IPS-18c (cell line): ENCODE results near the gene TCEAL7.
"Not testable (repeated sequence)": the region's sequence is repeated elsewhere in the genome, so short reads cannot be mapped to it uniquely, and the experiment has no call there.

Experiments used
- H3K4me3 ChIP-seq: 2 replicates; pipeline ENCODE4 v1.7.0; 2013; ENCODE audit warnings: low read depth, mild to moderate bottlenecking, low read length, moderate library complexity; ENCODE audit not compliant: insufficient read depth
- H3K9me3 ChIP-seq: one replicate; pipeline ENCODE4 v1.6.1; 2013; ENCODE audit warnings: mild to moderate bottlenecking, low read length, moderate library complexity; ENCODE audit not compliant: control insufficient read depth, insufficient read depth

Gene TCEAL7, protein sequence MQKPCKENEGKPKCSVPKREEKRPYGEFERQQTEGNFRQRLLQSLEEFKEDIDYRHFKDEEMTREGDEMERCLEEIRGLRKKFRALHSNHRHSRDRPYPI

DNA sequence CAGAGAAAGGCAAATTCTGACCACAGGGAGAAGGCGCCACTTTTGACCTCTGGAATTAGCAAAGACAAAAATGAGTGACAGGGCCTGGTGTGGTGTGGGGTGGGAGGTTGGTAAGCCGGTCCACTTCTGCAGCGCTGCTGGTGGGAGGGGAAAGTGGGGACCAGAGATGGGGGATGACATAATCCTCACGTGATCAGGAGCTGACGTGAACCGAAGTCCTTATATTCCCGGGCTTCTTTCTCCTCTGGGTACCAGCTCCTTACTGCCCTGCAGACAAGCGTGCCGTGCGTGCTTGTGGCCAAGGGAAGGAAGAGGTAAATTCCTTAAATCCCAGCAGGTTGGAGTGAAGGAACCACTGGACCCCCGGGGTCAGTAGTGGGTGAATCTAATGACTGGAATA lies at the start of gene TCEAL7:
Gene TCEAL7, plus strand, starts transcription at position 249 of the 400 bp plus-strand sequence. CDS start 1,165 bp downstream, outside the sequence.
- Histone ChIP-seq H3K4me3 (peak within 1 kb of the TSS; percentile 43), H3K9me3 (no peaks in the 10 kb centered on the region)

DNA sequence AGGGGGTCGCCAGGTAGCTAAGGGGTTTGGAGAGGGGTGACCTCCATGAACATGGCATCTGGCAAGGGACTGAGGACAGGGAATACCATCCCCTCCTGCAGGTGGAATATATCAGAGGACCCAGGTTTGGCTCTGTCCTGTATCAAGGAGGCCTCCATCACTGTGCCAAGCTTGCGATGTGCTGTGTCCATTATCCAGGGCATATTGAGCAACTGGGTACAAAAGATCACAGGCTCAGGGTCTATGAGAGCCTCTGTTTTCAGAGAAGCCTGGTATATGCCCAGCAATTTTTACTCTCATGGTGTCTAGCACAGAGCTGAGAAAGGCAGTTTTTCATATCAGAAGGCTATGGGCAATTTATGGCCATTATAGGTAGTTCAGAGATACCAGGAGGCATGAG lies 36.9 kb upstream of the TCEAL7 start:
- Histone ChIP-seq H3K4me3 (no peak overlapping the region), H3K9me3 (no peaks in the 10 kb centered on the region)

DNA sequence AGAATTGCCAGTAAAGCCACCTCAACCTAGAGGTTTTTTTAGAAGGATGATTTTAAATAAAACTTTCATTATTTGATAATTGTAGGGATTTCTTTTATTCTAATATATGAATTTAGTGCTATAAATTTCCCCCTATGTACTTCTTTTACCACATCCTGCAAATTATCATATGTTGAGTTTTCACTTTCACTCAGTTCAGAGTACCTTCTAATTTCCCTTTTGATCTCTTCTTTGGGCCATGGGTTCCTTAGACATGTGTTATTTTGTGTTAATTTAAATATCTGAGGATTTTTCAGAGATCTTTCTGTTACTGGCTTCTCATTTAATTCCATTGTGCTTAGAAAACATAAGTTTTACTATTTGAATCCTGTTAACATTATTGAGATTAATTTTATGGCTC lies 25.3 kb upstream of the TCEAL7 start:
- Histone ChIP-seq H3K4me3 (no peak overlapping the region), H3K9me3 (no peaks in the 10 kb centered on the region)

DNA sequence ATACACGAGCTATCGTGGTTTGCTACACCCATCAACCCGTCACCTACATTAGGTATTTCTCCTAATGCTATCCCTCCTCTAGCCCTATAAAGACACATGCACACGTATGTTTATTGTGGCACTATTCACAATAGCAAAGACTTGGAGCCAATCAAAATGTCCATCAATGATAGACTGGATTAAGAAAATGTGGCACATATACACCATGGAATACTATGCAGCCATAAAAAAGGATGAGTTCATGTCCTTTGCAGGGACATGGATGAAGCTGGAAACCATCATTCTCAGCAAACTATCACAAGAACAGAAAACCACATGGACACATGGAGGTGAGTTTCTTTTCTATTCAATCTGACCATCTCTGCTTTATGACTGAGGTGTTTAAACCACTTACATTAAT lies 24.4 kb upstream of the TCEAL7 start:
- H3K4me3 ChIP-seq, H3K9me3 ChIP-seq: not testable (repeated sequence)

DNA sequence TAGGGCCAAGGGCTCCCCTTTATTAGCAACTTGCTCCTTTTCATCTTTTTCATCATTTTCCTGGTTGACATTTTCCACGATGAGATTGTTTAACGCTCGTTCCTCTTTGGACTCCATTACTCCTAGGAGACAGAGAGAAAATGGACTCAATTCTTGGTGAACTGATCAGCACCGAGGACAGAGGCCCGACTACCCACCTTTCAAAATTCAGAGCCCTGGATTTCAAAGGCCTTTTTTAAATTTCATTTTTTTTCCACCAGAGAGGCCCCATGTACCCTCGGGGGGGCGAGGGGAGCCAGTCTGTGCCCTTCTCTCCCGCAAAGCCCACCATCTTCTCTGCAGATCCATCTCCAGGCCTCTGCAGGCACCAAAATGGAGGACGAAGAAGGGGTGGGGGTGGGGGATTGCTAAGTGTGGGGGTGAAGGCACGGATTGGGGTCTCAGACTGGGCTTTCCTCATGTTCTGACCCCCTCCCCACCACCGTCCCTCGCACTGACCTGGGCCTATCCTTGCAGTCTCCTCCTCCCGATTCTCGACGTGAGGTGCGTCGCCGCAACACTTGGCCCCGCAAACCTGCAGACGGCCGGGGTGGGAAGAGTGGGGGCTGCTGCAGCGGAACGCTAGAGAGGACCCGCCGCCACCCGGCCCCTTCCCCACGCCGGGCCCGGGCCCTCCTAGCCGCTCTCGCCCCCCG lies 20.0 kb upstream of the TCEAL7 start:
- Histone ChIP-seq H3K4me3 (peak overlapping the region; percentile 87), H3K9me3 (no peaks in the 10 kb centered on the region)

DNA sequence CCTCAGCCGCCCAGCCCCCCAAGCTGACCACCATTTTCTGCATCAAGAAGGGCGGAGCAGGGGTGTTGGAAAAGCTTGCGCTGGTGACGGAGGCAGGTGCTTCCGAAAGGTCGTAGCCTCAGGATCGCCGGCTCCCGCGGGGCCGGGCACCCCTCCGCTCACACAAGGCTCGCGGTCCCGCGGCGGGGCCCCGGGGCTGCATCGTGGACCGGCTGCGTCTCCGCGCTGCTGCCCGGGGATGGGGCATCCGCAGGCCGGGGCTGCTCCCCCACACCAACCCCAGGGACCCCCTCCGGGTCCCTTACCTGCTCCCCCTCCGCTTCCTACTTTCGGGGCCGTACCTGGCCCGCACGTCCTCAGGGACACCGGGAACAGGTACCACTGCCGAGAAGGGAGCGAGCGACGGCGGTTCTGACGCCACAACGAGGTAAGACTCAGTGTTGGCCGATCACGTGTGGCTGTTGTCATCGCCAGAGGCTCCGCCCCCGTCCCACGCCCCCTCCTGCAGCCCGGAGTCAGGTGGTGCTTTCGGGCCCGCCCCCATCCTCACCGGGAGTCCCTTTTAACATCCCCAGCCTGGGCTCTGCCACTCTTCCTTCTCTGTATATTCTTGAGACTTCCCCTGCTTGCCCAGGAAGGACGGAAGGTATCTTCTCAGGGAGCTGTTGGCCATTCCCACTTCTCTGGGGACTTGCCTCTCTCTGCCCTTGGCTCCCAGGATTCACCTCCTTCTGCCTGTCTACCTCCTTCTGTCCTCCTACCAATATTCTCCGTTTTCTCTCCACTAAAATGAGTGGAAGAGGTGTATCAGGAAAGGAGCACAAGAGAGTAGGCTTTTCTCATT lies 19.3 kb upstream of the TCEAL7 start, which contains the start of gene BEX2:
Gene BEX2, minus strand, starts transcription at position 436 of the 844 bp plus-strand sequence. CDS start 1,014 bp downstream, outside the sequence.
- Histone ChIP-seq H3K4me3 (peak within 1 kb of the TSS; percentile 87), H3K9me3 (no peaks in the 10 kb centered on the region)

DNA sequence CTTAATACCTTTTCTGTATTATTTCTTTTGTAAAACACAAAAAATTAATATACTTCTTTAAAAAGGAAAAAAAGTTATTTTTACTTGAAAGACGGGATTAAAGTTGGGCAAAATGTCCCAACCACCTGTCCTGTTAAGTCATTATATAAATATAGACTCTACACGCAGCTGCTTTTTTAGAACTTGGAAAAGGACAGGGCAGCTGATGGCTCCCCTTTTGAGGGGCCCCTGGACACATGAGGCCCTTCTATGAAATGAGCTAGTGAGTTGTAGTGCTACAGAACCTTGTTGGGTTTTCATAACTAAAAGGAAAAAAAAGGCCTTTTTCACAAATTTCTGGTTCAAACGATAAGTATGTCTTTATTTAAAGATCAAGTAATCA lies 18.6 kb upstream of the TCEAL7 start:
- H3K9me3 ChIP-seq, result no peaks in the 10 kb centered on the region
- H3K4me3 ChIP-seq, result peak overlapping the region; percentile 87; the same call in 1 of the 2 replicates

DNA sequence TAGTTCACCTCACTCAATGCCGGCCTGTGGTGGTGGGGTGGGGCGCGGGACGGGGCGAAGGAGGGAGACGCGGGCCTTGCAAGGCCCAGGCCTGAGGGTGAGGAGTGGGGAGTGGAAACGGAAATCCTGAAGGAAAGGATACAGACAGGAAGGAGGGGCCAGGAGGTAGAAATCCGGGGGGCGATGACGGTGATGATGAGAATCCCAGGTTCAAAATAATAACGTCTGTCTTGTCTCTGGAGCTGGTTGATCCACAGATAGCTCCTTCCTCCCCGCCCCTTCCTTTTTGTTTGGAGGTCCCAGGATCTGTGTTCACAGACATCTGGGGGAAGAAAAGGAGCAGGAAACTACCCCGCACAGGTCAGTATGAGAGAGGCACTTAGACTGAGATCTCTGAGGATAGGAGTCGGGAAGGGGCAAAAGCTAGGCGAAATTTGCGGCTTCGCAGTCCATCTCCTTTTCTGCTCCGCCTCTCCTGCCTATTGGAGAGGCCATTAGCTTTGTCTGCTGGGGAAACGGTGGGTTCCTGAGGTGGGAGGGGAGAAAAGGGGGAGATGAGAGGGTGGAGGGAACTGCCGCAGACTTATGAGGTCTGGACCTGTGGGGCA lies 746 bp downstream of the TCEAL7 start:
- H3K9me3 ChIP-seq, result no peaks in the 10 kb centered on the region
- peak overlapping the region; percentile 43; the same call in 1 of the 2 replicates for H3K4me3 ChIP-seq

DNA sequence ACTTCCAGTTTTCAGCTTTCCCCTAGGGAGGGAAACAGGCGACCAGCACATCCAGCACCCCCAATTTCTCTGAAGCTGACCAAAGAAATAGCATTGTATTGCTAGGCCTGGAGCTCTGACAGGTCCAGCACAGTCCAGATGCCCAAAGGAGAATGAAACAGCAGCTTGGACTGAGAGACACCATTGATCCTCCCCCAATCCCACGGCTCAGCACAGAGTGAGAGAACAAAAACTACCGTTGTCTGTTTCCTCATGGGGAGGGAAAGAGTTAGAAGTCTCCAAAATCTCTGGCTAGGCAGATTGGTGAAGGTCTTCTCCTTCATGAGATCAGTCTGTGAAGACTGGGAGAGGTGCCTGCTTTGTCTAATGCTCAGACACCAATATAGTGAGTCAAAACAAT lies 8.6 kb downstream of the TCEAL7 start:
- no peak overlapping the region for H3K4me3 ChIP-seq
- H3K9me3 ChIP-seq, result no peaks in the 10 kb centered on the region

DNA sequence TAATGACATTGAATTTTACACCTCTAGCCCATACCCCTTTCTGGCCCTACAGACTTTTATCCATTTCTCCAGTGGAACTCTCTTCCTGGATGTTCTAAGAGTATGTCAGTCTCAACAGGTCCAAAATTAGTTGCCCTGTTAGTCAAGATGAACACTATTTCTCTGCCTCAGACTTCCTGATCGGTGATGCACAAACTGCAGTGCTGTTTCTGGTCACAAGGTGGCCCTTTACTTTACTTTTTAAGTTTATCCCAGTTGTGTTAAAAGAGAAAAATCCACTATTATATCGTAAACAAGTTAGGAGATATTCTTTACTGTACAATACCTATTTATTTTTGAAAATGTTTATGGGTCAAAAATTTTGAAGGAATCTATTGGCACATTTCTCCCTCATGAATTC lies 13.1 kb downstream of the TCEAL7 start:
- no peak overlapping the region for H3K4me3 ChIP-seq
- no peaks in the 10 kb centered on the region for H3K9me3 ChIP-seq

DNA sequence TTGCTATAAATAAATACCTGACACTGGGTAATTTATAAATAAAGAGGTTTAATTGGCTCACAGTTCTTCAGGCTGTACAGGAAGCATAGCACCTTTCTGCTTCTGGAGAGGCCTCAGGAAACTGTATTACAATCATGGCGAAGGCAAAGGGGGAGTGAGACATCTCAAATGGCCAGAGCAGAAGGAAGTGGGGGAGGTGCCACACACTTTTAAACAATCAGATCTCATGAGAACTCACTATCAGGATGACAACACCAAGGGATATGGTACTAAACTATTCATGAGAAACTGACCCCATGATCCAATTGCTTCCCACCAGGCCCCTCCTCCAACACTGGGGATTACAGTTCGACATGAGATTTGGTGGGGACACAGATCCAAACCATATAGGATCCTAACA lies 14.6 kb downstream of the TCEAL7 start:
- Histone ChIP-seq H3K4me3 (no peak overlapping the region), H3K9me3 (no peaks in the 10 kb centered on the region)

DNA sequence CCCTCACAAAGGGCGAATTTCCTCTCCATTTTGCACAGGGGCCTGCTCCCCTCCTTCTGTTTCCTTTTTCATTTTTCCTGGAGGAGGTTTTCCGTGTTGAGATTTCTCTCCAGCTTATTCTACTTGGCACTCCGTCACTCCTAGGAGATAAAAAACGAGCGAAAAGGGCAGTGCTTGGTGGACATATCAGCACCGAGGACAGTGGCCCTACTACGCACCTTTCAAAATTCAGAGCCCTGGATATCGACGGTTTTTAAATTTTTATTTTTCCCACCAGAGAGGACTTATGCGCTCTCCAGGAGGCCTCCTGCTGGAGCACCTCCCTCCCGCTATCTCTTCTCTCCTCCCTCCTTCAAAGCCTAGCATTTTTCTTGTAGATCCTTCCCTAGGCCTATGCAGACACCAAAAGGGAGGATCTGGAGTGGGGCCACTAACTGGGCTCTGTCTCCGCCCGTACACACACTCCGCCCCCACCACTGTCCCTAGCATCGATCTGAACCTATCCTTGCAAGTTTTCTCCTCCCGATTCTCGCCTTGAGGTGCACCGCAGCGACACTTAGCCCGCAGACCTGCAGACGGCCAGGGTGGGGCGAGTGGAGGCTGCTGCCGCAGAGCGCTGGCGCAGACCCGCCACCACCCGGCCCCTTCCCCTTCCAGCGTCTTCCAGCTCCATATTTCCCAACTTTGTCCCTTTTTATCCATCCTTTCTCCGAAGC lies 17.8 kb downstream of the TCEAL7 start:
- H3K9me3 ChIP-seq, result no peaks in the 10 kb centered on the region
- peak overlapping the region; percentile 48 for H3K4me3 ChIP-seq

DNA sequence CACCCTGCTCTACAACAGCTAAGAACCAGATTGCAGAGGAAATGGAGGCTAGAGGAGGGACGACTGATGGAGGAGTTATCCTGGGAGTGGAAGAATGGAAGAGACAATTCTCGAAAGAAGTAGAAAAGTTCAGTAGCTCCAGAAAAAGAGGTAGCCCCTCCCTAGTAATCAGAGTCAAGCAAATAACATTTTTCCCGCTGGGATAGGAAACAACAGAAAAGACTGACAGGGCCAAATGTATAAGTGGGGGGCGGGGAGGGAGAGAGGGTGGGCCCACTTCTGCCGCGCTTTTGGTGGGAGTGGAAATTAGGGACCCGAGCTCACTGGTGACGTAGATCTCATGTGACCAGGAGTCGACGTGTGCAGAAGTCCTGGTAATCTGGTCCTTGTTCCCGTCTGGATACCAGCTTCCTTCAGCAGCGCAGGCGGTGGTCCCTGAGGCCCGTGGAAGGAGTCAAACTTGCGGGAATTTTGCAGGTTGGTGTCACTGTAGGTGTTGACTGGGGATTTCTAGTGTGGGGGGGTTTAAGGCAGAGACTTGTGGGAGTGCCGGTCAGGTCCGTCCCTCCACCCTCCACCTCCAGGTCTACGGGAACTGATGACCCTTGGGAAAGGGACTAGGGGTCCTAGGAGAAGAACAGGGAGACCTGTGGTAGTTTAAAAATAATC lies 26.2 kb downstream of the TCEAL7 start, which contains the start of gene TCEAL9:
Gene TCEAL9, plus strand, starts transcription at position 377 of the 669 bp plus-strand sequence. CDS start 1,179 bp downstream, outside the sequence.
- Histone ChIP-seq H3K4me3 (peak within 1 kb of the TSS; percentile 90), H3K9me3 (no peaks in the 10 kb centered on the region)

DNA sequence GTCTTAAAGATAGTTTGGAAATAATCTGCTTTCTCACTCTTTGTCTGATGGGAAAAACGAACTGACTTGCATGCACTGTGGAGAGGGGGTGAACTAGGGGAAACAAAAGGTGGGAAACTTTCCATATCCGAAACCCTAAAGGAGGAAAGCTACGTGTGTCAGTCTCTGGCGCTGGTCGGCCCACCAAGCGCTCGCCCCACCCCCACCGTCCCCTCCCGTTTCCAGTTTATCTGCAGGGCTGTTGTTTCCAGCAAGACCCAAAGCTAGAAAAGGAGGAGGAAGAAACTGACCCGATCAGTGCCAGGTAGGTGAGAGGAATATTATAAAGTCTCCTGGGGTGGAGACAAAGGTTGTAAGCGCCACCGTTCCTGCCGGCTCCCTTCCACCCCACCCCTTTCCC lies 26.8 kb downstream of the TCEAL7 start:
- Histone ChIP-seq H3K4me3 (peak overlapping the region; percentile 90), H3K9me3 (no peaks in the 10 kb centered on the region)

DNA sequence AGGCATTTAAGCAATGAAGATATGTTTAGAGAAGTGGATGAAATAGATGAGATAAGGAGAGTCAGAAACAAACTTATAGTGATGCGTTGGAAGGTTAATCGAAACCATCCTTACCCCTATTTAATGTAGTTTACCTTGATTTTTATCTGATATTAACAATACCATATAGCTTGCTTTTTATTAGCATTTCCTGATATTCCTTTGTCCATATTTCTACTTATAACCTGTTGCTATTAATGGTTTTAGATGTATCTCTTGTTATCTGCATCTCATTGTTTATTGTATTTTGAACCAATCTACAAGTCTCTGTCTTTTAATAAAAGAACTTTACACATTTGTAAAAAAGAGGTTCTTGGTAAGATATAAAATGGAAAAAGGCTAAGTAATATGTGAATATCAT lies 27.8 kb downstream of the TCEAL7 start:
- H3K4me3 ChIP-seq, result no peak overlapping the region
- no peaks in the 10 kb centered on the region for H3K9me3 ChIP-seq

DNA sequence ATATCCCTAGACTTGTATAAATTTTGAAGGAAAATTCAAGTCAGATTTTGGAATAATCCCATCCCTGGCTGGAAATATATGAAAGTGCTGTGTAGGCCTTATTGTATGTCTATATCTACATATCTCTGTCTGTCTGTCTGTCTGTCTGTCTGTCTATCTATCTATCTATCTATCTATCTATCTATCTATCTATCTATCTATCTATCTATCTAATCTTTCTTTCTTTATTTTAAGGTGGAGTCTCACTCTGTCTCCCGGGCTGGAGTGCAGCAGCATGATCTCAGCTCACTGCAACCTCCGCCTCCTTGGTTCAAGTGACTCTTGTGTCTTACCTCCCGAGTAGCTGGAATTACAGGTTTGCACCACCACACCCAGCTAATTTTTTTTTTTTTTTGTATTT lies 29.6 kb downstream of the TCEAL7 start:
- not testable (repeated sequence) for H3K4me3 ChIP-seq, H3K9me3 ChIP-seq
